Measurements from ENCODE around the gene LIN37. TPM values are rescaled to one million over a fixed set of nuclear protein-coding genes. Genes with fewer than 3 reads are reported as not detected.
"Not testable (repeated sequence)": the region's sequence is repeated elsewhere in the genome, so short reads cannot be mapped to it uniquely, and the experiment has no call there.

Gene LIN37
- total and polyA plus RNA-seq, 4 donors = 2.6 to 7.0 (median 6.1) TPM

GRCh38 chr19:35723671-35724070 is 24.7 kb upstream of the LIN37 start:
- Histone ChIP-seq H3K27ac (ENCODE audit: low read depth in 1 of 2, low read length in 2 of 2) (no peak overlapping the region), H3K9ac (ENCODE audit: low read depth in 1 of 2, low read length in 2 of 2) (no peak overlapping the region), H3K27me3 (ENCODE audit: control insufficient read depth in 4 of 4, insufficient read depth in 4 of 4, low read length in 3 of 4) (no peaks in the 10 kb centered on the region), H3K9me3 (ENCODE audit: control insufficient read depth in 4 of 4, low read length in 3 of 4) (no peaks in the 10 kb centered on the region), H3K36me3 (ENCODE audit: control insufficient read depth in 4 of 4, insufficient read depth in 3 of 4, low read depth in 1 of 4, low read length in 3 of 4) (peaks cover 57 to 75% (median 62%) of the 10 kb centered on the region in 4 donors), H3K4me1 (ENCODE audit: control insufficient read depth in 4 of 4, insufficient read depth in 4 of 4, low read length in 3 of 4) (peaks cover 7 to 18% (median 15%) of the 10 kb centered on the region in 4 donors), H3K4me3 (ENCODE audit: low read depth in 1 of 3, low read length in 3 of 3) (no peak overlapping the region)
- 96% methylated on average over 24 of the region's 24 CpGs for WGBS
- no peak for DNase-seq (ENCODE audit: low spot score)
- TF ChIP-seq HNF4A (conservative IDR thresholded peaks at IDR 0.05) = no peak
- TF ChIP-seq RXRA (IDR thresholded peaks at IDR 0.05) = no peak
- no peak for TF ChIP-seq JUND (IDR thresholded peaks at IDR 0.05)
- TF ChIP-seq CTCF (IDR thresholded peaks at IDR 0.05; ENCODE audit: low read depth, low read length, missing input control) = no peak
- TF ChIP-seq ATF3 (IDR thresholded peaks at IDR 0.05) = no peak
- TF ChIP-seq YY1 (IDR thresholded peaks at IDR 0.05) = no peak
- TF ChIP-seq FOXA2 (IDR thresholded peaks at IDR 0.05) = no peak
- no peak for TF ChIP-seq SP1 (IDR thresholded peaks at IDR 0.05)
- TF ChIP-seq FOXA1 (IDR thresholded peaks at IDR 0.05) = no peak
- TF ChIP-seq ZBTB33 (IDR thresholded peaks at IDR 0.05) = no peak
- no peak for TF ChIP-seq REST (IDR thresholded peaks at IDR 0.05)
- no peak for TF ChIP-seq HNF4G (IDR thresholded peaks at IDR 0.05)
- TF ChIP-seq EGR1 (IDR thresholded peaks at IDR 0.05; ENCODE audit: low read depth in 2 of 2) = no peak
- no peak for TF ChIP-seq GABPA (IDR thresholded peaks at IDR 0.05 in 1 of 2, conservative IDR thresholded peaks at IDR 0.05 in 1 of 2)
- TF ChIP-seq RAD21 (IDR thresholded peaks at IDR 0.05) = no peak

GRCh38 chr19:35724132-35724531 is 24.2 kb upstream of the LIN37 start:
- H3K4me3 ChIP-seq (ENCODE audit: low read depth in 1 of 3, low read length in 3 of 3); H3K9ac ChIP-seq (ENCODE audit: low read depth in 1 of 2, low read length in 2 of 2); DNase-seq (ENCODE audit: low spot score); H3K27ac ChIP-seq (ENCODE audit: low read depth in 1 of 2, low read length in 2 of 2); H3K9me3 ChIP-seq (ENCODE audit: control insufficient read depth in 4 of 4, low read length in 3 of 4); H3K27me3 ChIP-seq (ENCODE audit: control insufficient read depth in 4 of 4, insufficient read depth in 4 of 4, low read length in 3 of 4): not testable (repeated sequence)
- Histone ChIP-seq H3K4me1 (ENCODE audit: control insufficient read depth in 4 of 4, insufficient read depth in 4 of 4, low read length in 3 of 4) (peaks cover 7 to 13% (median 11%) of the 10 kb centered on the region in 4 donors), H3K36me3 (ENCODE audit: control insufficient read depth in 4 of 4, insufficient read depth in 3 of 4, low read depth in 1 of 4, low read length in 3 of 4) (peaks cover 61 to 79% (median 65%) of the 10 kb centered on the region in 4 donors)
- WGBS = 97% methylated on average over 7 of the region's 7 CpGs

Data from liver (tissue), 9 donors.